T follicular helper cell (primary cell): Measurements from ENCODE around the gene PARD3.
"Not testable (repeated sequence)": the region's sequence is repeated elsewhere in the genome, so short reads cannot be mapped to it uniquely, and the experiment has no call there.

Experiments used
- DNase-seq: peaks from one replicate; pipeline ENCODE4 v3.0.0-alpha.2; 2020; ENCODE audit warnings: low read depth

The PARD3 gene

GRCh38 chr10:34648919-34649318 is 166.2 kb downstream of the PARD3 start:
- no peak for DNase-seq

GRCh38 chr10:34647875-34648865 is 166.9 kb downstream of the PARD3 start:
- DNase-seq, result no peak

DNA sequence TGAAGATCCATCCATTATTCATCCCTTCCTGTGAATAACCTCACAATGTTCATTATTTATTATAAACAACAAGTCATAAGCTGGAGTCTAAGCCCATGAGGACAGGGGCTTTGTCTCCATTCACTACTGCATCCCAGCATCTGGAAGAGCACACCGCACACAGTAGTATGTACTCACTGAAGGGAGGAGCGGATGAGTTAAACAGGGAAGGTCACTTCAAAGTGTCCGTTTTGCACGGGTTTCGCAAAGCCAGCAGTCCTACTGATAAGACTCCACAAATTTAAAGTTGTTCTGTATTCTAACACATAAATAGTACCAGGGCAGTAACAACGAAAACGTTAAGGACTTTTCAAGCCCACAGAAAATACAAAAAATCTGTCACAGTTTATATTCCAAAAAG is 167.9 kb downstream of the PARD3 start:
- DNase-seq, result no peak

- no peak for DNase-seq
Observed at GRCh38 chr10:34646331-34646730, 168.8 kb downstream of the PARD3 start.

DNA sequence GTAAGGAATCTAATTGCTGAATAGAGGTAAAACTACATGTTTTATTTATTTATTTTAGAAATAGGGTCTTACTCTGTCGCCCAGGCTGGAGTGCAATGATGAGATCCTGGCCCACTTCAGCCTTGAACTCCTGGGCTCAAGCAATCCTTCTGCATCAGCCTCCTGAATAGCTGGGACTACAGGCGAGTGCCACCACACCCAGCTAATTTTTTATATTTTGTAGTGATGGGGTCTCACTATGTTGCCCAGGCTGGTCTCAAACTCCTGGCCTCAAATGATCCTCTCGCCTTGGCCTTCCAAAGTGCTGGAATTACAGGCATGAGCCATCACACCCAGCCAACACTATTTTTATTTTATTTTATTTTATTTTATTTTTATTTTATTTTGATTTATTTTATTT is 170.3 kb downstream of the PARD3 start:
- not testable (repeated sequence) for DNase-seq

- DNase-seq, result no peak
Observed at GRCh38 chr10:34644224-34644623, 170.9 kb downstream of the PARD3 start.

GRCh38 chr10:34643620-34644019 is 171.5 kb downstream of the PARD3 start:
- DNase-seq, result no peak

GRCh38 chr10:34641913-34642558 is 173.1 kb downstream of the PARD3 start:
- no peak for DNase-seq

DNA sequence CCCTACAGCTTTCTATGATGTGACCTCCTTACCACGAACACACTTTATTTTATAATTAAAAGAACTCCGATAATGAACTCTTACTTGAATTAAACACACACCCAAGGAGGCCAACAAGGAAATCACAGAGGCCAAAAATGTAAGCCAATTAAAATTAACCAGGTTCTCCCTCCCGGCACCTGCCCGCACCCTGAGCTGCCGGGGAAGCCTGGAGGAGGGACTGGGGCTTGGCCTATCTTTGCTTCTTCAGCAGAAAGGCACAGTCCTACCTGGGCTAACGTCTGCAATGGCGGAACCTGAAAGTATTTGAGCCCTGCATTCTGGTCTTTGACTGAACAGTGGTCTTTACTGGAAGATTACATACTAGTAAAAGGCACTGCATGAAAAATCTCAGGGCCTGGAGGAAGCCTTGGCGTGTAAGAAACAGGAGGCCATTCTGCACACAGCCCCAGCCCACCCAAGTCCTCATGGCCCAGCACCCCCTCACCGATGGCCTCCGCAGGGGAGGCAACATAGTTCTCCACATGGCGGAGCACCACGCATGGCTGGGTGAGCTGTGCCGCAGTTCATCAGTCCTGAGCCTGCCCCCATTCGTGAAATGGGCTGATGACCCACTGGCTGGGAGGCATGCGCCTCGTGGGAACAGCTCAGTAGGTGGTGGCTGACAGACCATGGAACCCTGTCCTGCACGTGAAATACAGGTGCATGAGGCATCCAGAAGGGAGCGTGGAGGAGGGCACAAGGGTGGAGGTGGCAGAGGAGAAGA is 173.8 kb downstream of the PARD3 start:
- DNase-seq, result no peak

GRCh38 chr10:34638406-34639054 is 176.6 kb downstream of the PARD3 start:
- peak; percentile 38 for DNase-seq

- DNase-seq, result peak; percentile 43
Observed at GRCh38 chr10:34637418-34637911, 177.6 kb downstream of the PARD3 start.

- no peak for DNase-seq
Observed at GRCh38 chr10:34635111-34635510, 180.0 kb downstream of the PARD3 start.

DNA sequence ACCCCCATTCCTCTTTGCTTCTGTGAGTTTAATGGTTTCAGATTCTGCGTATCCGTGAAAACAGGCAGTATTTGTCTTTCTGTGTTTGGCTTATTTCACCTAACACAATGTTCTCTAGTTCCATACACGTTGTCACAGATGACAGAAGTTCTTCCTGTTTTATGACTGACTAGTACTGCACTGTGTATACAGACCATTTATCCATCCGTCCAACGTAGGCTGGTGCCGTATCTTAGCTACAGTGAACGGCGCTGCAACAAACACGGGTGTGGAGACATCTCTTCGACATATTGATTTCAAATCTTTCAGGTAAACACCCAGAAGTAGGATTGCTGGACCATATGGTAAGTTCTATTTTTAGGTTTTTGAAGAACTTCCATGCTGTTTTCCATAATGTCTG is 181.7 kb downstream of the PARD3 start:
- no peak for DNase-seq

- DNase-seq, result no peak
Observed at GRCh38 chr10:34629084-34629483, 186.0 kb downstream of the PARD3 start.

DNA sequence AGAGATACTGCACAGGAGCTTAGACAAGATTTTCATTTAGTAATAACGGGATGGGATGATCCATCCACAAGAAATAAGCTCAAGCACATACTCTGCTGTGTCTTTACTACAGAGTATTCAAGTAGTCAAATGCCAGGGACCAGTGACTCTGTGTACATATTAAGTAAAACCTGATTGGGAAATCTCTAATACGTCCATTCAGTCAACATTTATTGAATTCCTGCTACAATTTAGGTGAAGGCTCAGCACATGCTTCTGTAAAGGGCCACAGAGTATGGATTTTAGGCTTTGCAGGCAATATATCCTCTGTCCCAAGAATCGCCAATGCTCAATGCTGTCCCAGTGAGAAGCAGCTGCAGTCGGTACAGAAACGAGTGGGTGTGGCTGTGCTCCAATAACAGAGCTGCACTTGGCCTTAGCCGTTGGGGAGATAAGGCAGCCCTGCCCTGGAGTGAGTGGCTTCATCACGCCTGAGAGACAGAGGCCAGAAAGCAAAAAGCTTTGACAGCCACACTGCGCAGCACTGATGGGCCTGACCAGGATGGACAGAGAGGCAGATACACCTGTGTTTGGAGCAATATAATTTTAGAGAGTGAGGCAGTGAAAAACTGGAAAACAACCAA is 186.8 kb downstream of the PARD3 start:
- no peak for DNase-seq

- no peak for DNase-seq
Observed at GRCh38 chr10:34627741-34628140, 187.4 kb downstream of the PARD3 start.

- DNase-seq, result no peak
Observed at GRCh38 chr10:34627331-34627730, 187.8 kb downstream of the PARD3 start.

DNA sequence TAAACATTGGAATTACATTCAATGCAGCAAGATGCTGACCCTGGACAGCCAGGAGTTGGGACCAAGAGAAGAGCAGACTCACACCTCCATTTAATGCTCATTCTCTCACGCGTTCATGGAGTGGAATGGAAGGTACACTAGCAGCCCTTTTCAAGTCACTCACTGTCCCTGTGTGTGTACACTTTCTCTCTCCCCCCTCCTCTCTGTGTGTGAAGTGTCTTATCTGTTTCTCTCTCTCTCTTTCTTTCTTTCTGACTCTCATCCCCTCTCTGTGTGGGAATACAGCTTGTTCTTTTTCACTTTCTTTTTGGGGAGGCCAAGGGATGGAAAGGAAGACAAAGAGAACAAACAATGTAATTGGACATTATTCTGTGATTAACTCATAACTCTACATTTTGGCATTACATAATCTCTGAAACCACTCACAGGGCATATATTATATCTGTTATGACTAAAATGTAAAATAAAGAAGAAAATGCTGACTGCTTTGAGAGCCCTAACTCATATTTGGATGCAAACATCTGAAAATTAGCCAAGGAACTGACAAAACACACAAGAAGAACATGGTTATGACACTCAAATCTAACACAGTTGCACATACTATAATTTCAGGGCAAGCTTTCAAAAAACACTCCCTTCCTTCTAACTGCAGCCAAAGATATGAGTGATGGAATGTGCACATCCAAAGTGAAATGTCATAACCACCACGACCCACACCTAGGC is 188.8 kb downstream of the PARD3 start:
- no peak for DNase-seq

- DNase-seq, result no peak
Observed at GRCh38 chr10:34624323-34625153, 190.6 kb downstream of the PARD3 start.

DNA sequence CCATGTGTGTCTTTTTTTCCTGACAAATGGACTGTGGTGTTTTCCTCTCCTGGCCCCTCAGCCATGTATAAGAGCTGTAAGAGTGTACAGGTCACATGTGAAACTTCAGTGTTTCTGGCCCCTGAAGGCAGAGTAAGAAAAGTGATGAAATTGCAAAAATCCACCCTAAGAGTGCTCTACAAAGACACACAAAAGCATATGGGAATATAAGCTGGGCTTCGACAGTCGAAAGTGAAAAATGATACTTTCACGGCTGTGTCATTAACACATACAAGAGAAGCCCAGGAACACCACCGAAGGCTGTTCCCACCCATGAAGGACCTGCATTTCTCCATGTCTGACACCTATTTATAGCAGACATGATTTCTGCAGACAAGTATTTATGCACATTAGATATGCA is 192.2 kb downstream of the PARD3 start:
- DNase-seq, result no peak
